Bone marrow (tissue), 2 donors: Measurements from ENCODE around the gene ABI3.

Source experiments
- DNase-seq, 2 donors: peaks; one replicate each; lab custom pipeline; 2025; lab: John Stamatoyannopoulos, UW

Gene ABI3

DNA sequence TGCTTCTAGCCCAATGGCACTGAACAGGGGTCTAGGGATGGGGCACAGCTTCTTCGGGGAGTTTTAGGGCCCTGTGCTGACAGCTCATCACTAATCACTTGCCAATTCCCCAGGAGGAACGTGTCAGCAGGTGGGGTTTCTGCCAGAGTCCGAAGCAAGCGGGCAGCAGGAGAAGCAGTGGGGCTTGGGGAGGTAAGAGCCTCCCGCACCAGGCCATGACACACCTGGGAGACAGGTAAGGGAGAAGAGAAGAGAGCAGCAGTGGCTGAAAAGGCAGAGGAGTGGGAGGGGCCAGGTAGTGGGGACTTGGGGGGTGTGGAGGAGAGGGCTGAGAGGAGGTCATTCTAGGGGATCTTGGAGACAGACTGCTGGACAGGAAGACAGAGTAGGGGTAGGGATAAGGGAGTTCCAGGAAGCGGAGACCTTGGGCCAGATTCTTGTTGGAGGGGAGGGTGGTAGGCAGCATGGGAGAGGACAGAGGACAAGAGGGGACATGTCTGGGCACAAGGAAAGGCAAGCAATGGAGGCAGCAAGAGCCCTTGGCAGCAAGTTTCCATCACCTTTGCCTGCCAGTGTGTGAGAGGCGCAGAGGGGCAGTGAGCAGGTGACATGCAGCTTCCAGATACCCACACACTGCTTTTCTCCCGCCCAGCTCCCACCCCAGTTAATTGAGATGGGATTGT, 15.2 kb downstream of the ABI3 start:
- DNase-seq = no peak

GRCh38 chr17:49226771-49227435, 16.4 kb downstream of the ABI3 start:
- no peak for DNase-seq

- peak; percentile 31 to 46 for DNase-seq
Observed at GRCh38 chr17:49227436-49228261, 17.1 kb downstream of the ABI3 start.

- DNase-seq = no peak
Observed at GRCh38 chr17:49229076-49229804, 18.7 kb downstream of the ABI3 start.

GRCh38 chr17:49229805-49230600, 19.5 kb downstream of the ABI3 start:
- DNase-seq = no peak

GRCh38 chr17:49230636-49231562, 20.4 kb downstream of the ABI3 start, which contains the start of gene PHOSPHO1:
Gene PHOSPHO1 (minus strand): TSS chr17:49230787. CDS start chr17:49226691, 4,096 bp downstream.
- peak; percentile 2 to 45 for DNase-seq

GRCh38 chr17:49231563-49231894, 21.0 kb downstream of the ABI3 start:
- DNase-seq = no peak

- DNase-seq = no peak
Observed at GRCh38 chr17:49234509-49235080, 24.1 kb downstream of the ABI3 start.

- no peak for DNase-seq
Observed at GRCh38 chr17:49235896-49236295, 25.4 kb downstream of the ABI3 start.

DNA sequence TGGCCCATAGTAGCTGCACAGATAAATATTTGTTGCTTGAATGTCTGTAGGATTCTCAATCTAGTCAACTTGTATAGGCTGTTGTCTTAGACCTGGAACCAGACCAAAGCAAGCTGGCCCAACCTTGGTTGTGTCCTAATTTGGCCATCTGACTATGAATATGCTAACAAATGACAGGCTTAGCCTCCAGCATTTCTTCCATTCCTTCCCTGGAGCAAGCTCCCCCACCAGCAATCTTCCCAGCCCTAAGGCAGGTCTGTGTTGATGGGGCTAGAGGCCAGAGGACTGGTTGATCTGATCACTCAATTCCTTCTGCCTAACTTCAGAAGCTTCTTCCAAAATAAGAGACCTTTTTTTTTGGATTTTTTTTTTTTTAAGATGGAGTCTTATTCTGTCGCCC, 29.5 kb downstream of the ABI3 start:
- no peak for DNase-seq

DNA sequence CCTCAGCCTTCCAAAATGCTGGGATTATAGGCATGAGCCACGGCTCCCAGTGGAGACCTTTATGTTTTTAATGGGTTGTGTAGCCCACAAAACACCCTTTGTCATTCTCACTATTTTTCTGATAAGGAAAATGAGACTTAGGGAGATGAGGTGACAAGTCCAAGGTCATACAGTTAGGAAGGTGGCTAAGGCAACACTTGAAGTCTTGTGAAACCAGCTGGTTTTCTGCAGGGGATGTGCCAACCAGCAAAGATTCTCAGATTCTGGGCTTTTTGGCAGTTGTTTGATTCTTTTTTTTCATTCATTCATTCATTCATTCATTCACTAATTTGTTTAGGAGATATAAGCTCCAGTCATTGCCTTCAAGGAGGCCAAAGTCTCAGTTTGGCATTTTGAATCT, 30.1 kb downstream of the ABI3 start:
- DNase-seq = no peak

DNA sequence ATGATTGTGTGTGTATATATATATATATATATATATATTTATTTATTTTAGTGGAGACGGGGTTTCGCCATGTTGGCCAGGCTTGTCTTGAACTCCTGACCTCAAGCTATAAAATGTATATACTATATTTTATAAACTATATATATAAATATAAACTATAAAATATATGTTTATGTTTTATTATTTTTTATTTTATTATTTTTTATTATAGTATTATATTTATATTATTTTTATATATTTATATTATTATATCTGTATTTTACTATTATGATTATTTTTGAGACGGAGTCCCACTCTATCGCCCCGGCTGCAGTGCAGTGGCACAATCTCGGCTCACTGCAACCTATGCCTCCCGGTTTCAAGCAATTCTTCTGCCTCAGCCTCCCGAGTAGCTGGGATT, 30.5 kb downstream of the ABI3 start:
- DNase-seq = no peak

DNA sequence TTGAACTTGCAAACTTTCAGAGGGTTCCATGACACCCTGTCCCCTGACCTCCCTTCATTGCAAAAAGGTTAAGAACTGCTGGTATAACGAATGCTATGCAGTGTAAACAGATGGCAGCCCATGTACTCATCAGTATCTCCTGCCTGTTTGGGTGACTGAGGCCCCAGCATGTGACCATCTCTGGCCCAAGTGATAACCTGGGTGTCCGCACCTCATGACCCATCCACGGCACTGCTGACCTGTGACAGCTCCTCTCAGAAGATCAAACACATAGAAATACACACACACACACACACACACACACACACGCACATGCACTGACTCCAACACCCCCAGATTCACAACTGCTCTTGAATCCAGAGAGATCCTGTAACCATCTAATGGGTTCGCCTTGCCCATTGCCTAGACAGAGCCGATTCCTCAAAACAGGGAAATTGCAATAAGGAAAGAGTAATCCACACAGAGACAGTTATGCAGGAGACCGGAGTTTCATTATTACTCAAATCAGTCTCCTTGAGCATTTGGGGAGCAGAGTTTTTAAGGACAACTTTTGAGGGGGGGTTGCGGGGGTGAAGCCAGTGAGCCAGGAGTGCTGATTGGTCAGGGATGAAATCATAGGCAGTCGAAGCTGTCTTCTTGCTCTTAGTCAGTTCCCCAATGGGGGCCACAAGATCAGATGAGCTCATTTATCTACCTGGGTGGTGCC, 31.3 kb downstream of the ABI3 start:
- DNase-seq = no peak

DNA sequence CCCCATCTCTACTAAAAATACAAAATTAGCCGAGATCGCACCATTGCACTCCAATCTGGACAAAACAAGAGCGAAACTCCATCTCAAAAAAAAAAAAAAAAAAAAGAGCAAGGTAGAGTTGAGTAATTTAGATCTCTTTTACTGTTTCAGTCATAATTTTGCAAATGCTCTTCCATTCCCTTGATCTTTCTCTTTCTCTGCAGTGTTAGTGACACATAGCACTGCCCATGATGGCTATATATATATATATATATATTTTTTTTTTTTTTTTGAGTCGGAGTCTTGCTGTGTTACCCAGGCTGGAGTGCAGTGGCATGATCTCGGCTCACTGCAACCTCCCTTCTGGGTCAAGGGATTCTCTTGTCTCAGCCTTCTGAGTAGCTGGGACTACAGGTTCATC, 32.3 kb downstream of the ABI3 start:
- no peak for DNase-seq

GRCh38 chr17:49244839-49245238, 34.3 kb downstream of the ABI3 start:
- DNase-seq = no peak

DNA sequence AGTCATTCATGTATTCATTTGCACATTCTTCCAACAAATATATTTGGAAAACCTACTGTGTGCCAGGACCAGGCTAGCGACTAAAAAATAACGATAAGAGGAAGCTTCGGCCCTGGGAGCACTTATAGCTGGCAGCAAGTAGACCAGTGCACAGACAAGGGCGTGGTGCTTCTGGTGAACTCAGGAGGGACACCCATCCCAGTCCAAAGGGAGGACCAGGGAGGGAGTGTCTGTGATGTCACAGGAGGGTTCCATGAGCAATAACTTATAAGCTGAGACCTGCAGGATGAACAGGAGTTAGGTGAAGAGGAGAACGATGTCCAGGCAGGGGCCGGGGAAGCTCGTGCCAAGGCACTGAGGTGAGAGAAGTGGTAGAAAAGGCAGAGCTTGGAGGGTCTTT, 37.4 kb downstream of the ABI3 start:
- DNase-seq = no peak

DNA sequence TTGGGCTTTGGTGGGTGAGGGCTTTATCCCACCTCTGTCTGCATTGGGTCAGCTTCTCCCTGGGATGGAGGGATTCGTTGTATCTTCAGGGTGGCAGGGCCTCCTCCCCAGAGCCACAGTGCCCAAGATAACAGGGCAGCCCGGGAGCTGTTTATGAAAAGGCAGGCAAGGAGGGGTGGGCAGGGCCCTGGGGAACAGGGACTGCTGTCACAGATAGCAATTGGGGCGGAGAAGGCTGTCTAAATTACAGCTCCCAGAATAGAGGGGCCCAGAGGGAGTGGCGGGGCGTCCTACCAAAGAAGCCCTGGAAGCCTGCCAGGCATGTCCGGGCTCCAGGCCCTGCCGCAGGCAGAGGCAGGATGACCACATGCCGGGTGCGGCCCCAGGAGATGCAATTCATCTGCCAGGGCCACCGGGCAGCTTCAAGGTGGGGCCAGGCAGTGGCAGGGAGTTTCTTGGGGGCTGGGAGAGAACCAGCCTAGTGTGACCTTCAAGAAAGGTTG, 38.8 kb downstream of the ABI3 start:
- no peak for DNase-seq

GRCh38 chr17:49249890-49250522, 39.5 kb downstream of the ABI3 start:
- no peak for DNase-seq
